HepG2 (cell line): Measurements from ENCODE around the gene SNX24. TPM values are rescaled to one million over a fixed set of nuclear protein-coding genes. Genes with fewer than 3 reads are reported as not detected.

ENCODE experiments used
- DZIP1 ChIP-seq: sonication (generic); formaldehyde crosslinking; IDR thresholded peaks from 2 replicates; pipeline ENCODE4 v1.5.0; 2020; ENCODE audit warnings: mild to moderate bottlenecking, missing genetic modification reagents
- MTERF4 ChIP-seq: sonication (generic); formaldehyde crosslinking; IDR thresholded peaks from 2 replicates; pipeline ENCODE4 v1.8.0; 2023; ENCODE audit warnings: mild to moderate bottlenecking, missing genetic modification reagents
- TMF1 ChIP-seq: sonication (generic); formaldehyde crosslinking; IDR thresholded peaks from 2 replicates; pipeline ENCODE4 v1.8.1; 2022; ENCODE audit warnings: low read depth, missing genetic modification reagents
- ZBED4 ChIP-seq: sonication (generic); formaldehyde crosslinking; IDR thresholded peaks from 2 replicates; pipeline ENCODE4 v1.4.0; 2020; ENCODE audit warnings: missing genetic modification reagents, borderline replicate concordance
- ZBTB39 ChIP-seq: sonication (generic); formaldehyde crosslinking; IDR thresholded peaks from 2 replicates; pipeline ENCODE4 v1.5.0; 2020; ENCODE audit warnings: missing genetic modification reagents
- ZBTB7A ChIP-seq: sonication (generic); formaldehyde crosslinking; IDR thresholded peaks from 2 replicates; pipeline ENCODE4 v1.8.0; 2022; ENCODE audit warnings: mild to moderate bottlenecking, missing genetic modification reagents
- ZNF251 ChIP-seq: sonication (generic); formaldehyde crosslinking; IDR thresholded peaks from 2 replicates; pipeline ENCODE4 v1.9.0; 2021; ENCODE audit warnings: mild to moderate bottlenecking, missing genetic modification reagents
- ZSCAN30 ChIP-seq: sonication (generic); formaldehyde crosslinking; IDR thresholded peaks from 2 replicates; pipeline ENCODE4 v1.5.0; 2020; ENCODE audit warnings: mild to moderate bottlenecking, missing genetic modification reagents
- polyA plus RNA-seq, 8 experiments: library from polyadenylated mRNA; depleted of rRNA in 3 of 8; stranded (reverse) in 7 of 8; unstranded in 1 of 8; fragments of >200 nt; fragmentation: Illumina TruSeq in 4 of 8; extraction: Trizol in 4 of 8; gene quantifications; 2 replicates each; pipeline versions ENCODE4 v1.2.1 to v1.2.3, GENCODE V29; 2011 to 2016; ENCODE audit warnings: low read depth in 4 of 8, missing spikeins in 1 of 8, mixed read lengths in 1 of 8; ENCODE audit not compliant: insufficient read depth in 1 of 8
- total RNA-seq, 5 experiments: library from RNA; depleted of rRNA; stranded (reverse); fragments of >200 nt; fragmentation: Illumina TruSeq; extraction: Trizol; gene quantifications; 2 replicates each; pipeline ENCODE4 v1.2.3, GENCODE V29; 2016; ENCODE audit warnings: low read depth in 1 of 5
- TF ChIP-seq, protein P1 (sequence below): sonication (generic); formaldehyde crosslinking; IDR thresholded peaks from 2 replicates; pipeline ENCODE4 v1.5.0; 2020; ENCODE audit warnings: mild to moderate bottlenecking, missing genetic modification reagents, moderate library complexity
- TF ChIP-seq, protein P2 (sequence below): sonication (generic); formaldehyde crosslinking; IDR thresholded peaks from 2 replicates; pipeline ENCODE4 v1.5.1; 2020; ENCODE audit warnings: missing genetic modification reagents, mild to moderate bottlenecking, borderline replicate concordance

Gene SNX24
- total and polyA plus RNA-seq, 2 of the 13 experiments (the other 11 are each of a cell fraction or from before 2014, with no cell fraction given), result 7.2 to 23.7 TPM

DNA sequence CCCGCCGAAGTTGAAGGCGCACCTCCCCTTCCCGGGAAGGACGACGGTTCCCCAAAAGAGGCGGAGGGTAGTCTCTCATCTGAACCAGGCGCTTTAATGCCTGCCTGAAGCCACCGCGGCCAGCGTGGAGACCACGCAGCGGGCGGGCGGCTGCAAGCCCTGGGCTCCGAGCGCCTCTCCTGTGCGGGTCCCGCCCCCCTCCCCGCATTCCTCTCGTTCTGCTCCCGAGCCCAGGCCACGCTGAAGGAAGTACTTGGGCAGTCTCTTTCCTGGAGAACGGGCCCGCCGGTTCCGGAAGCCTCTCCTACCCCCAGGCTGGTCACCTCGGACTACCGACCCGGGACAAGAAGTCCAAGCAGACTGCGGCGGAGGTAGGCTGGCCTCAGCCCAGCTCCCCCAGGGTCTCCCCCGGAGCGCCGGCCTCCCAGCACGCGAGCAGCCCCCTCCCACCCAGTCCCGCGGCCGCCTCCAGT, 190.5 kb downstream of the SNX24 start (continued):
- TF ChIP-seq ZBTB39 (no peak), TMF1 (CRISPR knock-in tag) (0 out of 2 replicates have a peak, but pooled peaks have one; percentile 17), DZIP1 (CRISPR knock-in tag) (0 out of 2 replicates have a peak, but pooled peaks have one; percentile 16), MTERF4 (CRISPR knock-in tag) (no peak), ZSCAN30 (no peak), ZBTB7A (0 out of 2 replicates have a peak, but pooled peaks have one; percentile 32), ZNF251 (CRISPR knock-in tag) (no peak), ZBED4 (CRISPR knock-in tag) (no peak)
- TF ChIP-seq, protein P1, sequence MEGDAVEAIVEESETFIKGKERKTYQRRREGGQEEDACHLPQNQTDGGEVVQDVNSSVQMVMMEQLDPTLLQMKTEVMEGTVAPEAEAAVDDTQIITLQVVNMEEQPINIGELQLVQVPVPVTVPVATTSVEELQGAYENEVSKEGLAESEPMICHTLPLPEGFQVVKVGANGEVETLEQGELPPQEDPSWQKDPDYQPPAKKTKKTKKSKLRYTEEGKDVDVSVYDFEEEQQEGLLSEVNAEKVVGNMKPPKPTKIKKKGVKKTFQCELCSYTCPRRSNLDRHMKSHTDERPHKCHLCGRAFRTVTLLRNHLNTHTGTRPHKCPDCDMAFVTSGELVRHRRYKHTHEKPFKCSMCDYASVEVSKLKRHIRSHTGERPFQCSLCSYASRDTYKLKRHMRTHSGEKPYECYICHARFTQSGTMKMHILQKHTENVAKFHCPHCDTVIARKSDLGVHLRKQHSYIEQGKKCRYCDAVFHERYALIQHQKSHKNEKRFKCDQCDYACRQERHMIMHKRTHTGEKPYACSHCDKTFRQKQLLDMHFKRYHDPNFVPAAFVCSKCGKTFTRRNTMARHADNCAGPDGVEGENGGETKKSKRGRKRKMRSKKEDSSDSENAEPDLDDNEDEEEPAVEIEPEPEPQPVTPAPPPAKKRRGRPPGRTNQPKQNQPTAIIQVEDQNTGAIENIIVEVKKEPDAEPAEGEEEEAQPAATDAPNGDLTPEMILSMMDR, result 0 out of 2 replicates have a peak, but pooled peaks have one; percentile 21
- TF ChIP-seq, protein P2, sequence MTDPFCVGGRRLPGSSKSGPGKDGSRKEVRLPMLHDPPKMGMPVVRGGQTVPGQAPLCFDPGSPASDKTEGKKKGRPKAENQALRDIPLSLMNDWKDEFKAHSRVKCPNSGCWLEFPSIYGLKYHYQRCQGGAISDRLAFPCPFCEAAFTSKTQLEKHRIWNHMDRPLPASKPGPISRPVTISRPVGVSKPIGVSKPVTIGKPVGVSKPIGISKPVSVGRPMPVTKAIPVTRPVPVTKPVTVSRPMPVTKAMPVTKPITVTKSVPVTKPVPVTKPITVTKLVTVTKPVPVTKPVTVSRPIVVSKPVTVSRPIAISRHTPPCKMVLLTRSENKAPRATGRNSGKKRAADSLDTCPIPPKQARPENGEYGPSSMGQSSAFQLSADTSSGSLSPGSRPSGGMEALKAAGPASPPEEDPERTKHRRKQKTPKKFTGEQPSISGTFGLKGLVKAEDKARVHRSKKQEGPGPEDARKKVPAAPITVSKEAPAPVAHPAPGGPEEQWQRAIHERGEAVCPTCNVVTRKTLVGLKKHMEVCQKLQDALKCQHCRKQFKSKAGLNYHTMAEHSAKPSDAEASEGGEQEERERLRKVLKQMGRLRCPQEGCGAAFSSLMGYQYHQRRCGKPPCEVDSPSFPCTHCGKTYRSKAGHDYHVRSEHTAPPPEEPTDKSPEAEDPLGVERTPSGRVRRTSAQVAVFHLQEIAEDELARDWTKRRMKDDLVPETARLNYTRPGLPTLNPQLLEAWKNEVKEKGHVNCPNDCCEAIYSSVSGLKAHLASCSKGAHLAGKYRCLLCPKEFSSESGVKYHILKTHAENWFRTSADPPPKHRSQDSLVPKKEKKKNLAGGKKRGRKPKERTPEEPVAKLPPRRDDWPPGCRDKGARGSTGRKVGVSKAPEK (CRISPR knock-in tag), result no peak
